Smooth muscle cell (in vitro differentiated cells): ENCODE results near the gene TRIM38. TPM values are rescaled to one million over a fixed set of nuclear protein-coding genes. Genes with fewer than 3 reads are reported as not detected.
A peak's percentile ranks its signal among the peaks of the same experiment; 100 is the strongest.

ENCODE experiments used
- DNase-seq: peaks from one replicate; lab custom pipeline; 2025; ENCODE audit not compliant: unreplicated experiment; lab: John Stamatoyannopoulos, UW
- H2AFZ ChIP-seq: fragments of 200-600 bp; sonication (generic); 2 replicates; pipeline ENCODE4 v1.6.0; 2016; ENCODE audit warnings: antibody characterized with exemption, low read depth, mild to moderate bottlenecking
- H3F3A ChIP-seq: fragments of 200-600 bp; sonication (generic); 2 replicates; pipeline ENCODE4 v1.6.0; 2017; ENCODE audit warnings: antibody characterized with exemption, low read depth
- H3K27ac ChIP-seq: fragments of 200-600 bp; sonication (generic); 2 replicates; pipeline ENCODE4 v1.5.1; 2016; ENCODE audit warnings: low read depth, mild to moderate bottlenecking
- H3K27me3 ChIP-seq: fragments of 200-600 bp; sonication (generic); 2 replicates; pipeline ENCODE4 v1.6.1; 2016; ENCODE audit warnings: low read depth, mild to moderate bottlenecking
- H3K36me3 ChIP-seq: fragments of 200-600 bp; sonication (generic); 2 replicates; pipeline ENCODE4 v1.5.1; 2016; ENCODE audit warnings: low read depth
- H3K4me1 ChIP-seq: fragments of 200-600 bp; sonication (generic); 2 replicates; pipeline ENCODE4 v1.5.1; 2016; ENCODE audit warnings: low read depth
- H3K4me2 ChIP-seq: fragments of 200-600 bp; sonication (generic); 2 replicates; pipeline ENCODE4 v1.6.0; 2016; ENCODE audit warnings: mild to moderate bottlenecking
- H3K4me3 ChIP-seq: fragments of 200-600 bp; sonication (generic); 2 replicates; pipeline ENCODE4 v1.5.1; 2016; ENCODE audit warnings: mild to moderate bottlenecking
- H3K79me2 ChIP-seq: fragments of 200-600 bp; sonication (generic); 2 replicates; pipeline ENCODE4 v1.6.0; 2016; ENCODE audit warnings: low read depth, mild to moderate bottlenecking
- H3K9ac ChIP-seq: fragments of 200-600 bp; sonication (generic); 2 replicates; pipeline ENCODE4 v1.6.0; 2016; ENCODE audit warnings: low read depth
- H3K9me3 ChIP-seq: fragments of 200-600 bp; sonication (generic); replicated peaks from 2 replicates; pipeline ENCODE4 v1.5.1; 2016; ENCODE audit warnings: low read depth
- H4K20me1 ChIP-seq: fragments of 200-600 bp; sonication (generic); 2 replicates; pipeline ENCODE4 v1.6.0; 2016; ENCODE audit warnings: low read depth
- WGBS: methylation state at CpG from one replicate; pipeline ENCODE4 v1.1.7; 2016; ENCODE audit warnings: low lambda C conversion rate; 5-methylcytosine and 5-hydroxymethylcytosine counted together
- polyA plus RNA-seq: library from polyadenylated mRNA; unstranded; fragments of >200 nt; fragmentation: Nextera tagmentation; extraction: Ambion mirVana; gene quantifications from 2 replicates; pipeline ENCODE4 v1.2.1, GENCODE V29; 2016
- total RNA-seq: library from RNA; depleted of rRNA; stranded (reverse); fragments of >200 nt; gene quantifications from 2 replicates; pipeline ENCODE4 v1.2.3, GENCODE V29; 2014
- TF ChIP-seq, protein P1 (sequence below): fragments of 200-600 bp; sonication (generic); IDR thresholded peaks from 2 replicates; pipeline ENCODE4 v1.5.1; 2017; ENCODE audit warnings: borderline replicate concordance, mild to moderate bottlenecking, antibody characterized with exemption; ENCODE audit not compliant: insufficient read depth, poor library complexity, severe bottlenecking

The TRIM38 gene, protein sequence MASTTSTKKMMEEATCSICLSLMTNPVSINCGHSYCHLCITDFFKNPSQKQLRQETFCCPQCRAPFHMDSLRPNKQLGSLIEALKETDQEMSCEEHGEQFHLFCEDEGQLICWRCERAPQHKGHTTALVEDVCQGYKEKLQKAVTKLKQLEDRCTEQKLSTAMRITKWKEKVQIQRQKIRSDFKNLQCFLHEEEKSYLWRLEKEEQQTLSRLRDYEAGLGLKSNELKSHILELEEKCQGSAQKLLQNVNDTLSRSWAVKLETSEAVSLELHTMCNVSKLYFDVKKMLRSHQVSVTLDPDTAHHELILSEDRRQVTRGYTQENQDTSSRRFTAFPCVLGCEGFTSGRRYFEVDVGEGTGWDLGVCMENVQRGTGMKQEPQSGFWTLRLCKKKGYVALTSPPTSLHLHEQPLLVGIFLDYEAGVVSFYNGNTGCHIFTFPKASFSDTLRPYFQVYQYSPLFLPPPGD
- total RNA-seq (9.1 and 9.8 TPM in 2 replicates), polyA plus RNA-seq (6.1 and 7.2 TPM in 2 replicates)

DNA sequence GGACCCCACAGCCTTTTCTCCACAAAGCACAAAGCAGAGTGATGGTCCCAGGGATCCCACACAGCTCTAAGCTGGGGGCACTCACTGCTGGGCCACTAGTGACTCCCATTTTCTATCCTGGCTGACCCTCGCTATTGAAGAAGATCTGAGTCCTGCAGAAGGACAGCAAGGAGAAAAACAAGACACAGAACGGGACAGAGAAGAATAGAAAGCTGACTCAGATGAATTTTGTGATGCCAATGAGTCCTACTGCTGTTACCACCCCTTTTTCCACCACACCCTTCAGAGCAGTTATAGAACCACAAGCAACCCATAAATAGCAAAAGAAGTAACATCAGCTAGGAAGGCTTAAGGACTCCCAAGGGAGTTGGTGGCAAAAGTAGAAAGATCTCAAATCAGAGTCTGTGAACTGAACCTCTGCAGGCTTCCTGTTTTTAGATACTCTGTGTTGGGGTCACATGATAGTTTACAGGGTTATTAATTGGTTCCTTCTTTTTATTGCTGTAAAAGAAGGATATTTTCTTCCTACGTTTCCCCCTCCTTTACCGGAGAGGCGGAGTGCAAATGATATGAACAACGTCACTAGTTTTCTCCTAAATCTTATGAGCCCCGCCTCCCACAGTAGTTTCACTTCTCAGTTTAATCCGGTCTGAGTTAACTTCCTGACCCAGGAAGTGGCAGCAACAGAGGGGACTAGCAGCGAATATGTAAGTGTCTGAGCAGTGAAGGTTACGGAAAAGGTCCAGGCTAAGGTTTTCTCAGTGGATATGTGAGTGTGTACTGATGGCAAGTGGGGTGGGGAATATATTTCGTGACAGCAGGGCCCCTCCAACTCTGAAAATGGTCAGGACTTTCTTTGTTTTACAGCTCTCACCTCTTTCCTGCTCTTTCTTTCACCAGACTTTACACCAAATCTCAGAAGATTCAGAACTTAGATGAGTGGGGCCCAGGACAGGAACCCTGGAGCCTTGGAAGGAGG, at the start of gene TRIM38:
Gene TRIM38, plus strand, starts transcription at position 654 of the 979 bp plus-strand sequence. CDS start 3,721 bp downstream, outside the sequence.
- peak within 1 kb of the TSS; percentile 93 for H3K9ac ChIP-seq
- DNase-seq: no peak
- no peaks in the 10 kb centered on the region for H3K27me3 ChIP-seq
- H2AFZ ChIP-seq: peak within 1 kb of the TSS; percentile 87
- H3K4me3 ChIP-seq: peak within 1 kb of the TSS; percentile 68
- H3F3A ChIP-seq: peaks cover 6% of the 10 kb centered on the region
- peak within 1 kb of the TSS; percentile 94 for H3K4me2 ChIP-seq
- TF ChIP-seq, protein P1, sequence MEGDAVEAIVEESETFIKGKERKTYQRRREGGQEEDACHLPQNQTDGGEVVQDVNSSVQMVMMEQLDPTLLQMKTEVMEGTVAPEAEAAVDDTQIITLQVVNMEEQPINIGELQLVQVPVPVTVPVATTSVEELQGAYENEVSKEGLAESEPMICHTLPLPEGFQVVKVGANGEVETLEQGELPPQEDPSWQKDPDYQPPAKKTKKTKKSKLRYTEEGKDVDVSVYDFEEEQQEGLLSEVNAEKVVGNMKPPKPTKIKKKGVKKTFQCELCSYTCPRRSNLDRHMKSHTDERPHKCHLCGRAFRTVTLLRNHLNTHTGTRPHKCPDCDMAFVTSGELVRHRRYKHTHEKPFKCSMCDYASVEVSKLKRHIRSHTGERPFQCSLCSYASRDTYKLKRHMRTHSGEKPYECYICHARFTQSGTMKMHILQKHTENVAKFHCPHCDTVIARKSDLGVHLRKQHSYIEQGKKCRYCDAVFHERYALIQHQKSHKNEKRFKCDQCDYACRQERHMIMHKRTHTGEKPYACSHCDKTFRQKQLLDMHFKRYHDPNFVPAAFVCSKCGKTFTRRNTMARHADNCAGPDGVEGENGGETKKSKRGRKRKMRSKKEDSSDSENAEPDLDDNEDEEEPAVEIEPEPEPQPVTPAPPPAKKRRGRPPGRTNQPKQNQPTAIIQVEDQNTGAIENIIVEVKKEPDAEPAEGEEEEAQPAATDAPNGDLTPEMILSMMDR: no peak
- peaks cover 10% of the 10 kb centered on the region for H4K20me1 ChIP-seq
- H3K9me3 ChIP-seq: no peaks in the 10 kb centered on the region
- 17% methylated on average over 11 of the region's 11 CpGs for WGBS
- H3K27ac ChIP-seq: peak within 1 kb of the TSS; percentile 96
- peaks cover 29% of the 10 kb centered on the region for H3K79me2 ChIP-seq
- H3K36me3 ChIP-seq: no peaks in the 10 kb centered on the region
- peaks cover 14% of the 10 kb centered on the region for H3K4me1 ChIP-seq

DNA sequence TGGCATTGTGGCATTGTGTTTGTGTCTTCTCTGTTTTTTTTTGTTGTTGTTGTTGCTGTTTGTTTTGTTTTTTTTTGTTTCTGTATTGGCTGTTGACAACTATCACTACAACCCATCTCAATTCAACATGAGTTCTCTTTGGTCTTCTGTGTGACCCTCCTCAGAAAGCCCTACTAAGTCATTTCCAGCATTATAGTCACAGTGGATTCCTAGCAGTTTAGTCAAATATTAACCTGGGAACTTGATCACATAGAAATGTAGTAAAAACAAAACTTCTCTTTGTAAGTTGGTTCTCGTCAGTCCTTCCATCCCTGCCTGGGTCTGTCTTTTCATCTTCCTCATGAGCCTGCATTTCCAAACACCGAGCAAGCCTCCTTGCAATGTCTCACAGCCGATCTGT, 48.9 kb upstream of the TRIM38 start:
- H3K79me2 ChIP-seq: no peaks in the 10 kb centered on the region
- H3F3A ChIP-seq: no peaks in the 10 kb centered on the region
- H3K27ac ChIP-seq: no peak overlapping the region
- no peak overlapping the region for H3K4me2 ChIP-seq
- no peaks in the 10 kb centered on the region for H3K4me1 ChIP-seq
- H2AFZ ChIP-seq: no peak overlapping the region
- H4K20me1 ChIP-seq: no peaks in the 10 kb centered on the region
- H3K4me3 ChIP-seq: no peak overlapping the region
- WGBS: 83% methylated on average over 3 of the region's 3 CpGs
- H3K9ac ChIP-seq: no peak overlapping the region
- H3K36me3 ChIP-seq: no peaks in the 10 kb centered on the region
- TF ChIP-seq, protein P1: no peak
- DNase-seq: no peak
- H3K9me3 ChIP-seq: no peaks in the 10 kb centered on the region
- H3K27me3 ChIP-seq: no peaks in the 10 kb centered on the region

DNA sequence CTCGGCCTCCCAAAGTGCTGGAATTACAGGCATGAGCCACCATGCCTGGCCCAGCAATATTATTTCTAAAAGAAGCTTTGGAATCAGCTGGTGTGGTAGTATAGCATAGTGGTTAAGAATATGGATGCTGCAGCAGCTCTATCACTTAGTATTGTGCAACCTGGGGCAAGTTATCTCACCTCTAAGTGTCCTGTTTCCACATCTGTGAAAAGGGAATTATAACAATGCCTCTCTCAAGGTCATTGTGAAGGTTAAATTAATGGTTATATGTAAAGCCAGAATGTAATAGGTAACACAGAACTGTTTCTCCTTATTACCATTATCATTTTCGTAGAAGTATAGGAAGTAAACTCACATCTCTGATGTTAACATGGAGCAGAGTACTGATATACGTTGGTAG, 46.3 kb upstream of the TRIM38 start:
- no peaks in the 10 kb centered on the region for H3K4me1 ChIP-seq
- no peaks in the 10 kb centered on the region for H3K27me3 ChIP-seq
- no peak overlapping the region for H2AFZ ChIP-seq
- DNase-seq: no peak
- no peaks in the 10 kb centered on the region for H3K79me2 ChIP-seq
- H4K20me1 ChIP-seq: no peaks in the 10 kb centered on the region
- H3K9ac ChIP-seq: no peak overlapping the region
- TF ChIP-seq, protein P1: no peak
- no peaks in the 10 kb centered on the region for H3K9me3 ChIP-seq
- 93% methylated on average over 3 of the region's 3 CpGs for WGBS
- H3K4me2 ChIP-seq: no peak overlapping the region
- no peaks in the 10 kb centered on the region for H3K36me3 ChIP-seq
- H3F3A ChIP-seq: no peaks in the 10 kb centered on the region
- no peak overlapping the region for H3K27ac ChIP-seq
- no peak overlapping the region for H3K4me3 ChIP-seq
